Measurements from ENCODE around the gene USP32. TPM values are rescaled to one million over a fixed set of nuclear protein-coding genes. Genes with fewer than 3 reads are reported as not detected.

USP32 gene
- total RNA-seq, 1 experiment from 2014 or later: 103 TPM

DNA sequence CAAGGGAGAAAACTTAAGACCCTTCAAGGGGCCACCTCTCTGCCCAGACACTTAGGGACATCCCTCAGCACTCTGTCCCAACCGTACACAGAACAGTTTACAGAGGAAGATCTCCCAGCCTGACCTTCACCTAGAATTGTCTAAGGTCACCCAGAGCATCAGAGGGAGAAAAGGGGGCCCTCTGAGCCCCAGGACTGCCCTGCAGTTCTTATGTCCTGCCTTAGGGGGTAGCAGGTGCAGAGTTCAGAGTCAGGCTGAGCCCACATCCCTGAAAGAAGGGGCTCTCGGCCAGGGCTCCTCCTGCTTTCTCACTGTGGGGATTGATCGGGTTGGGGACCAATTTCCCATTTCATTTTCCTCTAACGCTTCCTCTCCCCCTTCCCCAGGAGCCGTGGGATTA lies 226.7 kb downstream of the USP32 start (continued):
- TF ChIP-seq ZSCAN18 (CRISPR knock-in tag; IDR thresholded peaks at IDR 0.05) (no peak), MYBL2 (CRISPR knock-in tag; IDR thresholded peaks at IDR 0.05) (no peak), ELF4 (CRISPR knock-in tag; IDR thresholded peaks at IDR 0.05; ENCODE audit: low read depth) (no peak), TP53 (CRISPR knock-in tag; IDR thresholded peaks at IDR 0.05) (no peak), ATF1 (CRISPR knock-in tag; IDR thresholded peaks at IDR 0.05) (no peak), USF2 (CRISPR knock-in tag; IDR thresholded peaks at IDR 0.05) (no peak)

GRCh38 chr17:60164697-60165096 lies 227.2 kb downstream of the USP32 start:
- H3K4me3 Mint-ChIP-seq: no peak overlapping the region
- no peaks in the 10 kb centered on the region for H3K27me3 Mint-ChIP-seq (ENCODE audit: low read depth)
- no peak overlapping the region for H3K27ac Mint-ChIP-seq
- ATAC-seq (no peak), DNase-seq (ENCODE audit: low spot score) (no peak)
- H3K36me3 Mint-ChIP-seq: no peaks in the 10 kb centered on the region
- ChIA-PET POLR2A (no interaction called here), CTCF (no interaction called here)
- no peaks in the 10 kb centered on the region for H3K9me3 Mint-ChIP-seq
- TF ChIP-seq E2F1 (CRISPR knock-in tag; IDR thresholded peaks at IDR 0.05) (no peak), PRRX2 (CRISPR knock-in tag; IDR thresholded peaks at IDR 0.05) (no peak), ATF1 (CRISPR knock-in tag; IDR thresholded peaks at IDR 0.05) (no peak), MXD4 (CRISPR knock-in tag; IDR thresholded peaks at IDR 0.05; ENCODE audit: borderline replicate concordance) (no peak), E2F5 (CRISPR knock-in tag; IDR thresholded peaks at IDR 0.05) (no peak), ZNF281 (CRISPR knock-in tag; IDR thresholded peaks at IDR 0.05) (no peak), MYBL2 (CRISPR knock-in tag; IDR thresholded peaks at IDR 0.05) (no peak), AFF4 (CRISPR knock-in tag; IDR thresholded peaks at IDR 0.05; ENCODE audit: borderline replicate concordance) (no peak), SMAD3 (CRISPR knock-in tag; IDR thresholded peaks at IDR 0.05; ENCODE audit: borderline replicate concordance) (no peak), TP53 (CRISPR knock-in tag; IDR thresholded peaks at IDR 0.05) (no peak), USF2 (CRISPR knock-in tag; IDR thresholded peaks at IDR 0.05) (no peak)
- TF ChIP-seq, protein P1, sequence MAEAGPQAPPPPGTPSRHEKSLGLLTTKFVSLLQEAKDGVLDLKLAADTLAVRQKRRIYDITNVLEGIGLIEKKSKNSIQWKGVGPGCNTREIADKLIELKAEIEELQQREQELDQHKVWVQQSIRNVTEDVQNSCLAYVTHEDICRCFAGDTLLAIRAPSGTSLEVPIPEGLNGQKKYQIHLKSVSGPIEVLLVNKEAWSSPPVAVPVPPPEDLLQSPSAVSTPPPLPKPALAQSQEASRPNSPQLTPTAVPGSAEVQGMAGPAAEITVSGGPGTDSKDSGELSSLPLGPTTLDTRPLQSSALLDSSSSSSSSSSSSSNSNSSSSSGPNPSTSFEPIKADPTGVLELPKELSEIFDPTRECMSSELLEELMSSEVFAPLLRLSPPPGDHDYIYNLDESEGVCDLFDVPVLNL (CRISPR knock-in tag; IDR thresholded peaks at IDR 0.05; ENCODE audit: borderline replicate concordance, low read depth): no peak
- TF ChIP-seq, protein P2, sequence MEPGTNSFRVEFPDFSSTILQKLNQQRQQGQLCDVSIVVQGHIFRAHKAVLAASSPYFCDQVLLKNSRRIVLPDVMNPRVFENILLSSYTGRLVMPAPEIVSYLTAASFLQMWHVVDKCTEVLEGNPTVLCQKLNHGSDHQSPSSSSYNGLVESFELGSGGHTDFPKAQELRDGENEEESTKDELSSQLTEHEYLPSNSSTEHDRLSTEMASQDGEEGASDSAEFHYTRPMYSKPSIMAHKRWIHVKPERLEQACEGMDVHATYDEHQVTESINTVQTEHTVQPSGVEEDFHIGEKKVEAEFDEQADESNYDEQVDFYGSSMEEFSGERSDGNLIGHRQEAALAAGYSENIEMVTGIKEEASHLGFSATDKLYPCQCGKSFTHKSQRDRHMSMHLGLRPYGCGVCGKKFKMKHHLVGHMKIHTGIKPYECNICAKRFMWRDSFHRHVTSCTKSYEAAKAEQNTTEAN (CRISPR knock-in tag; IDR thresholded peaks at IDR 0.05): no peak
- TF ChIP-seq, protein P3, sequence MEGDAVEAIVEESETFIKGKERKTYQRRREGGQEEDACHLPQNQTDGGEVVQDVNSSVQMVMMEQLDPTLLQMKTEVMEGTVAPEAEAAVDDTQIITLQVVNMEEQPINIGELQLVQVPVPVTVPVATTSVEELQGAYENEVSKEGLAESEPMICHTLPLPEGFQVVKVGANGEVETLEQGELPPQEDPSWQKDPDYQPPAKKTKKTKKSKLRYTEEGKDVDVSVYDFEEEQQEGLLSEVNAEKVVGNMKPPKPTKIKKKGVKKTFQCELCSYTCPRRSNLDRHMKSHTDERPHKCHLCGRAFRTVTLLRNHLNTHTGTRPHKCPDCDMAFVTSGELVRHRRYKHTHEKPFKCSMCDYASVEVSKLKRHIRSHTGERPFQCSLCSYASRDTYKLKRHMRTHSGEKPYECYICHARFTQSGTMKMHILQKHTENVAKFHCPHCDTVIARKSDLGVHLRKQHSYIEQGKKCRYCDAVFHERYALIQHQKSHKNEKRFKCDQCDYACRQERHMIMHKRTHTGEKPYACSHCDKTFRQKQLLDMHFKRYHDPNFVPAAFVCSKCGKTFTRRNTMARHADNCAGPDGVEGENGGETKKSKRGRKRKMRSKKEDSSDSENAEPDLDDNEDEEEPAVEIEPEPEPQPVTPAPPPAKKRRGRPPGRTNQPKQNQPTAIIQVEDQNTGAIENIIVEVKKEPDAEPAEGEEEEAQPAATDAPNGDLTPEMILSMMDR (IDR thresholded peaks at IDR 0.05): no peak
- peaks cover 47% of the 10 kb centered on the region for H3K4me1 Mint-ChIP-seq

All from WTC11 (cell line).